T47D (cell line): Measurements from ENCODE around the gene ZNF174.

Source experiments
- DNase-seq, 2 experiments: peaks; one replicate each; pipeline versions ENCODE4 v3.0.0 to v3.0.0-alpha.2; 2011 to 2012; ENCODE audit warnings: low read depth in 1 of 2, low spot score in 1 of 2
- JUND ChIP-seq: IDR thresholded peaks from 2 replicates; pipeline ENCODE4 v1.6.1; 2012; ENCODE audit warnings: low read depth
- in situ Hi-C: cut with HindIII; loops from 2 replicates; pipeline ENCODE4 v1.10.0; 2016; ENCODE audit warnings: low sequenced_read_pairs, low pct_unique_long_range_greater_than_20kb

The ZNF174 gene

GRCh38 chr16:3454631-3455147 is 53.7 kb downstream of the ZNF174 start:
- TF ChIP-seq JUND = no peak
- in situ Hi-C loops = no loop called here
- DNase-seq = no peak

DNA sequence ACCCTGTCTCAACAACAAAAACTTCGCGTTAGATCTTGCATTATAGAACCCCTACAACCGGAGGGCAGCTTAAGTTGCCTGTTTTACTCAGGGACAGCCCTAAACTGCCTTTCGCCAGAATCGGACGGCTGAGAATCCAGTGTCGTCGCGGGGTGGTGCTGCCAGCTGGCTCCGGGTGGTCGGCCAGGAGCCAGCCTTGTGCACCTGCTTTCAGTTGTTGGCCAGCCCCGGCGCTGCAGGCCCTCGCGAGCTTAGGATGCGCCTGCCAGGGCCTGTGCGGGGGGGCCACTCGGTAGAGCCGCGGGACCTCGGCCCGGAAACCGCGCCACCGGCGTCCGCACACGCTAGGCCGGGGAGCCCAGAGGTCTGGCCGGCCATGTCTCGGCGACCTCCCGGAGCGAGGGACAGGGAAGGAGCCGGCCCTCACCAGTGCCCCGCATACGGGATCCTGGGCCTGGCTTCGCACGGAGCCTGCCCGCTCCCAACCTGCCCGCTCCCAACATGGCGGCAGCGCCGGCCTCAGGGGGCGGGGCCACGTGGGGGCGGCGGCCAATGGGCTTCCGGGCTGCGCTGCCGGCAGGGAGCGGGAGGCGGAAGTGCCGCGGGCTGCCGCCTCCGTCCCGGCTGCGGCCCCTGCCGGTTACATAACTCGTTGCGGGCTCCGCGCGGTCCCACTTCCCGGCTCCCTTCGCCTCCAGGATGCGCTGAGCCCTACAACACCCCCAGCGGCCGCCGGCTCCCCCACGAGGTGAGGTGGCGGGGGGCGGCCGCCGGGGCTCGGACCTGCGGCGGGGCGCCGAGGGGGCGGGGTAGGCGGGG is 56.6 kb downstream of the ZNF174 start:
- in situ Hi-C loops = no loop called here
- TF ChIP-seq JUND = no peak
- peak; percentile 94 to 99 for DNase-seq

DNA sequence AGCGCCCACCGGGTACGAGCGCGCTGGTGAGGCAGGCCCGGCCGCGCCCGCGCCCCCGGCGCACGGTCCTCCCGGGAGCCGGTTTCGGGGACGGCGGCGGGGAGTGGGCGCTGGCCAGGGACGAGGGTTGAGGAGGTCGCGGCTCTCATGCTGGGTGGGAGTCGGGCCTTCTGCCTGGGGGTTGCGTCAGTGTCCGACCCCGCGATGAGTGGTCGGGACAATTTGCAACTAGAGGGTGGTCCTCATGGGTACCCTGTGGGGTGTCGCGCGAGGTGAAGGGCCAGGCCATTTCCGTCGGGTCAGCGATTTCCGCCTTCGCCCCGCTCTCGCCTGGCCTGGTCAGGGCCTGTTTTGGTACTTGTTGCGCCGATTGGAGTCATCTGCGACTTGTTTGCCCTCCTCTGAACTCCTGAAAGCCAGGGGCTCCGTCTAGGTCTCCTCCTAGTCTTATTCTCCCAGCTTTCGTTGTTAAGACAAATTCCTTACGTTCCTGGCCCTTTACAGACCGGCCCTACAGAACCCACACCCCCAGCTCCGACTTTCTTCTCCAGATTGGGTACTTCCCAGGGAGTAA is 57.4 kb downstream of the ZNF174 start:
- in situ Hi-C loops = no loop called here
- TF ChIP-seq JUND = no peak
- DNase-seq = peak; percentile 28 to 42

DNA sequence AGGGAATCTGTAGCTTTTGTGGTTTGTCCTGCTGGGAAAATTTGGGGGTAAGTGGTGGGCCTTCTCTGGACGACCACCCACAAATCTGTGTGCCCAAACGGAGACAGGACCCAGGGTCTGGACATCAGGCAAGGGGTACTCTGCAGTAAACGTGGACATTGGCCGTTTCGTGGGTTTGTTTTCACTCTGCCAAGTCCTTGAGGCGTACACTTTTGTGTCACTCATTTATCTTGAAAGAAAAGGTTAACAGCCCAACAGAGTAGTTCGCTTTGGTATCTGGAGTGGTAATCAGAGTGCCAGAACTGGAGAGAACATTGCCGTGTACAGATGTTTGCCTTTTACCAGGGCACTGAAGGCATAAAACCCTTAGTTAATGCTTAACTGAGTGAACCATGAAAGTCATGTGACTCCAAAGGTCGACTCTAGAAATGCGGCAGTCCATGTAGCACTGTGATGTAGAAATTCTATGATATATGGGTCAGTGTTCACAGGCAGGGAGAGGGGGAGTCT is 57.9 kb downstream of the ZNF174 start:
- no peak for TF ChIP-seq JUND
- DNase-seq = no peak
- in situ Hi-C loops = no loop called here
